Neutrophil (primary cell): ENCODE results near the gene PCSK6.

Source experiments
- H3K27ac ChIP-seq: fragments of 200-600 bp; sonication (generic); 2 replicates; pipeline ENCODE4 v1.5.1; 2016; ENCODE audit warnings: mild to moderate bottlenecking, moderate library complexity
- H3K27me3 ChIP-seq: fragments of 200-600 bp; sonication (generic); 2 replicates; pipeline ENCODE4 v1.6.0; 2016; ENCODE audit warnings: mild to moderate bottlenecking
- H3K36me3 ChIP-seq: fragments of 200-600 bp; sonication (generic); 2 replicates; pipeline ENCODE4 v1.5.1; 2017
- H3K4me1 ChIP-seq, 2 experiments: fragments of 200-600 bp in 1 of 2; sonication (generic) in 1 of 2; 1 replicate in 1 of 2; 2 replicates in 1 of 2; pipeline versions ENCODE4 v1.5.1 to v1.6.1; 2013 to 2016; ENCODE audit warnings: low read depth in 1 of 2, low read length in 1 of 2, mild to moderate bottlenecking in 1 of 2, moderate library complexity in 1 of 2; ENCODE audit not compliant: control insufficient read depth in 1 of 2, insufficient read depth in 1 of 2
- H3K4me3 ChIP-seq, 2 experiments: fragments of 200-600 bp in 1 of 2; sonication (generic) in 1 of 2; 1 replicate in 1 of 2; 2 replicates in 1 of 2; pipeline ENCODE4 v1.5.1; 2013 to 2016; ENCODE audit warnings: low read depth in 1 of 2, low read length in 1 of 2, mild to moderate bottlenecking in 1 of 2, moderate library complexity in 1 of 2
- H3K9me3 ChIP-seq: fragments of 200-600 bp; sonication (generic); 2 replicates; pipeline ENCODE4 v1.5.1; 2016
- CTCF ChIP-seq: fragments of 200-600 bp; sonication (generic); IDR thresholded peaks from 2 replicates; pipeline ENCODE4 v1.5.1; 2016; ENCODE audit warnings: antibody characterized with exemption

Gene PCSK6

GRCh38 chr15:101372960-101373525 is 116.5 kb downstream of the PCSK6 start:
- Histone ChIP-seq H3K9me3 (no peaks in the 10 kb centered on the region), H3K36me3 (no peaks in the 10 kb centered on the region), H3K27me3 (peaks cover 42% of the 10 kb centered on the region), H3K27ac (no peak overlapping the region), H3K4me1 (no peaks in the 10 kb centered on the region), H3K4me3 (no peak overlapping the region)
- no peak for TF ChIP-seq CTCF

- no peak overlapping the region for H3K27ac ChIP-seq
- TF ChIP-seq CTCF, result no peak
Observed at GRCh38 chr15:101372149-101372577, 117.3 kb downstream of the PCSK6 start.

GRCh38 chr15:101371519-101371918 is 118.0 kb downstream of the PCSK6 start:
- Histone ChIP-seq H3K27ac (no peak overlapping the region), H3K4me1 (no peaks in the 10 kb centered on the region), H3K36me3 (no peaks in the 10 kb centered on the region), H3K4me3 (no peak overlapping the region), H3K9me3 (no peaks in the 10 kb centered on the region), H3K27me3 (peaks cover 42% of the 10 kb centered on the region)
- no peak for TF ChIP-seq CTCF

More at GRCh38 chr15:101372149-101372577, 117.3 kb downstream of the PCSK6 start:
- Histone ChIP-seq H3K4me3 (no peak overlapping the region), H3K36me3 (no peaks in the 10 kb centered on the region), H3K9me3 (no peaks in the 10 kb centered on the region), H3K4me1 (no peaks in the 10 kb centered on the region), H3K27me3 (peaks cover 42% of the 10 kb centered on the region)

GRCh38 chr15:101371081-101371480 is 118.4 kb downstream of the PCSK6 start:
- no peak for TF ChIP-seq CTCF
- Histone ChIP-seq H3K9me3 (no peaks in the 10 kb centered on the region), H3K27ac (no peak overlapping the region)

GRCh38 chr15:101370330-101371024 is 119.0 kb downstream of the PCSK6 start:
- no peak overlapping the region for H3K4me3 ChIP-seq
- no peaks in the 10 kb centered on the region for H3K4me1 ChIP-seq
- no peaks in the 10 kb centered on the region for H3K9me3 ChIP-seq
- H3K27ac ChIP-seq, result no peak overlapping the region
- no peak for TF ChIP-seq CTCF
- H3K27me3 ChIP-seq, result peaks cover 37% of the 10 kb centered on the region
- no peaks in the 10 kb centered on the region for H3K36me3 ChIP-seq

More at GRCh38 chr15:101371081-101371480, 118.4 kb downstream of the PCSK6 start:
- Histone ChIP-seq H3K36me3 (no peaks in the 10 kb centered on the region), H3K4me1 (no peaks in the 10 kb centered on the region), H3K27me3 (peaks cover 42% of the 10 kb centered on the region), H3K4me3 (no peak overlapping the region)
